K562 (cell line): Measurements from ENCODE around the gene XPA. TPM values are rescaled to one million over a fixed set of nuclear protein-coding genes. Genes with fewer than 3 reads are reported as not detected.

Source experiments
- FOXM1 ChIP-seq, 2 experiments: fragments of 450-650 bp in 1 of 2; sonication (generic) in 1 of 2; formaldehyde crosslinking in 1 of 2; IDR thresholded peaks; 2 replicates each; pipeline versions ENCODE4 v1.6.1 to v1.9.0; 2017 to 2022; ENCODE audit warnings: low read depth in 2 of 2, mild to moderate bottlenecking in 2 of 2, missing genetic modification reagents in 1 of 2, moderate library complexity in 1 of 2
- ILF3 ChIP-seq: fragments of 450-650 bp; IDR thresholded peaks from 2 replicates; pipeline ENCODE4 v1.6.1; 2018; ENCODE audit warnings: antibody characterized with exemption, mild to moderate bottlenecking, moderate library complexity, borderline replicate concordance
- NCOA4 ChIP-seq: fragments of 450-650 bp; IDR thresholded peaks from 2 replicates; pipeline ENCODE4 v1.6.1; 2018; ENCODE audit warnings: mild to moderate bottlenecking; ENCODE audit not compliant: partially characterized antibody
- PCBP1 ChIP-seq: fragments of 200-400 bp; formaldehyde crosslinking; IDR thresholded peaks from 2 replicates; pipeline ENCODE4 v1.6.1; 2018; ENCODE audit warnings: mild to moderate bottlenecking, low read depth, low read length; ENCODE audit not compliant: poor library complexity, severe bottlenecking
- PRMT5 ChIP-seq: sonication (generic); formaldehyde crosslinking; IDR thresholded peaks from 2 replicates; pipeline ENCODE4 v1.5.0; 2020; ENCODE audit warnings: missing genetic modification reagents
- ZC3H4 ChIP-seq: sonication (generic); formaldehyde crosslinking; IDR thresholded peaks from 2 replicates; pipeline ENCODE4 v1.9.0; 2021; ENCODE audit warnings: missing genetic modification reagents, borderline replicate concordance
- ZNF239 ChIP-seq: fragments of 250-450 bp; sonication (Bioruptor Pico); IDR thresholded peaks from 2 replicates; pipeline ENCODE4 v1.4.0; 2020; ENCODE audit warnings: mild to moderate bottlenecking
- ZNF445 ChIP-seq: fragments of 250-450 bp; sonication (Bioruptor Pico); IDR thresholded peaks from 2 replicates; pipeline ENCODE4 v1.4.0; 2020; ENCODE audit warnings: low read depth, mild to moderate bottlenecking, moderate library complexity
- ZNF695 ChIP-seq: fragments of 450-650 bp; formaldehyde crosslinking; IDR thresholded peaks from 2 replicates; pipeline ENCODE4 v1.4.0; 2020; ENCODE audit warnings: mild to moderate bottlenecking, moderate library complexity
- polyA plus RNA-seq, 8 experiments: library from polyadenylated mRNA; depleted of rRNA in 4 of 8; stranded (reverse) in 5 of 8; unstranded in 3 of 8; fragments of >200 nt; fragmentation: Nextera tagmentation in 2 of 8; fragmentation: Illumina TruSeq in 1 of 8; extraction: Ambion mirVana in 2 of 8; extraction: Trizol in 1 of 8; gene quantifications; 2 replicates each; pipeline versions ENCODE4 v1.2.1 to v1.2.3, GENCODE V29; 2011 to 2014; ENCODE audit warnings: inconsistent platforms in 1 of 8, missing spikeins in 1 of 8
- total RNA-seq, 7 experiments: library from RNA; depleted of rRNA in 6 of 7; stranded (reverse); fragments of >200 nt in 6 of 7; fragmentation: Illumina TruSeq in 2 of 7; extraction: Trizol in 2 of 7; gene quantifications; 2 replicates each; pipeline versions ENCODE4 v1.2.1 to v1.2.3, GENCODE V29; 2011 to 2021; ENCODE audit warnings: low replicate concordance in 1 of 7
- TF ChIP-seq, protein P1 (sequence below): fragments of 450-650 bp; formaldehyde crosslinking; IDR thresholded peaks from 2 replicates; pipeline ENCODE4 v1.4.0; 2022; ENCODE audit warnings: missing genetic modification characterization
- TF ChIP-seq, protein P2 (sequence below): sonication (generic); formaldehyde crosslinking; IDR thresholded peaks from 2 replicates; pipeline ENCODE4 v1.8.0; 2023; ENCODE audit warnings: missing genetic modification reagents, mild to moderate bottlenecking, borderline replicate concordance
- TF ChIP-seq, protein P3 (sequence below), 2 experiments: fragments of 450-650 bp in 1 of 2; sonication (generic) in 1 of 2; formaldehyde crosslinking in 1 of 2; IDR thresholded peaks in 1 of 2; conservative IDR thresholded peaks in 1 of 2; 2 replicates each; pipeline versions ENCODE4 v1.6.1 to v1.8.1; 2016 to 2023; ENCODE audit warnings: mild to moderate bottlenecking in 2 of 2, moderate library complexity in 2 of 2, inconsistent platforms in 1 of 2, missing genetic modification reagents in 1 of 2
- TF ChIP-seq, protein P4 (sequence below): sonication (generic); formaldehyde crosslinking; IDR thresholded peaks from 2 replicates; pipeline ENCODE4 v1.8.0; 2023; ENCODE audit warnings: mild to moderate bottlenecking, missing genetic modification reagents
- TF ChIP-seq, protein P5 (sequence below): fragments of 450-650 bp; formaldehyde crosslinking; IDR thresholded peaks from 2 replicates; pipeline ENCODE4 v1.4.0; 2020; ENCODE audit warnings: mild to moderate bottlenecking

The XPA gene
- total and polyA plus RNA-seq, 9 of the 15 experiments (the other 6 are each of a cell fraction or from before 2014, with no cell fraction given), result 5.1 to 18.2 (median 14.1) TPM

DNA sequence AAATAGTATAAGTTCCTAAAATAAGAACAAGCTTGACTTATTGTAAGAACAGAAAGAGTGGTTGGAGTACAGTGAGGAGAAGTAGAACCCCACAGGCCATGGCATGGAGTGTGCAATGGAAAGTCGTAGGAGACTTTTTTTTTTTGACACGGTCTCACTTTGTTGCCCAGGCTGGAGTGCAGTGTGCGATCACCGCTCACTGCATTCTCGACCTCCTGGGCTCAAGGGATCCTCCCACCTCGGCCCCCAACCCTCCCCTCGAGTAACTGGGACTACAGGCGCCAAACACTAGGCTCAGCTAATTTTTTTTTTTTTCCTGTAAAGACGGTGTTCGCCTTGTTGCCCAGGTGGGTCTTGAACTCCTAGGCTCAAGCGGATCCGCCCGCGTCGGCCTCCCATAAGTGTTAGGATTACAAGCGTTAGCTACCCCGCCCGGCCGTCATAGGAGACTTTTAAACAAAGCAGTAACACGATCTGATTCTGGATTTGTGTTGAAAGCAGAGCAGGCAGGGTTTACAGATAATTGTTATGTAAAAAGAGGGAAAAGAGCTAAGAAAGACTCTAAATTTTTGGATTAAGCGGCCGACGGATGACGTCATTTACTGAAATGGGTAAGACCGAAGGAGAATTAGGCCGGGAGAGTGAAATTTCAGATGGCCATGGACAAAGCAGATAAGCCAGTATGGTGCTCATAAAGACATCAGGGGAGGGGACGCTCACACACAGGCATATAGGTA is 64.7 kb downstream of the XPA start (continued):
- TF ChIP-seq, protein P1, sequence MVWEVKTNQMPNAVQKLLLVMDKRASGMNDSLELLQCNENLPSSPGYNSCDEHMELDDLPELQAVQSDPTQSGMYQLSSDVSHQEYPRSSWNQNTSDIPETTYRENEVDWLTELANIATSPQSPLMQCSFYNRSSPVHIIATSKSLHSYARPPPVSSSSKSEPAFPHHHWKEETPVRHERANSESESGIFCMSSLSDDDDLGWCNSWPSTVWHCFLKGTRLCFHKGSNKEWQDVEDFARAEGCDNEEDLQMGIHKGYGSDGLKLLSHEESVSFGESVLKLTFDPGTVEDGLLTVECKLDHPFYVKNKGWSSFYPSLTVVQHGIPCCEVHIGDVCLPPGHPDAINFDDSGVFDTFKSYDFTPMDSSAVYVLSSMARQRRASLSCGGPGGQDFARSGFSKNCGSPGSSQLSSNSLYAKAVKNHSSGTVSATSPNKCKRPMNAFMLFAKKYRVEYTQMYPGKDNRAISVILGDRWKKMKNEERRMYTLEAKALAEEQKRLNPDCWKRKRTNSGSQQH (CRISPR knock-in tag), result no peak
- TF ChIP-seq NCOA4 (no peak), ZNF239 (CRISPR knock-in tag) (no peak), ILF3 (no peak), PRMT5 (no peak), ZNF695 (CRISPR knock-in tag) (no peak), ZNF445 (no peak), PCBP1 (no peak), FOXM1 (IDR thresholded peaks at IDR 0.05; ENCODE audit: low read depth) (no peak), FOXM1 (CRISPR knock-in tag; IDR thresholded peaks at IDR 0.05; ENCODE audit: low read depth) (no peak), ZC3H4 (peak; percentile 76; the same call in 1 of the 2 replicates)
- TF ChIP-seq, protein P2, sequence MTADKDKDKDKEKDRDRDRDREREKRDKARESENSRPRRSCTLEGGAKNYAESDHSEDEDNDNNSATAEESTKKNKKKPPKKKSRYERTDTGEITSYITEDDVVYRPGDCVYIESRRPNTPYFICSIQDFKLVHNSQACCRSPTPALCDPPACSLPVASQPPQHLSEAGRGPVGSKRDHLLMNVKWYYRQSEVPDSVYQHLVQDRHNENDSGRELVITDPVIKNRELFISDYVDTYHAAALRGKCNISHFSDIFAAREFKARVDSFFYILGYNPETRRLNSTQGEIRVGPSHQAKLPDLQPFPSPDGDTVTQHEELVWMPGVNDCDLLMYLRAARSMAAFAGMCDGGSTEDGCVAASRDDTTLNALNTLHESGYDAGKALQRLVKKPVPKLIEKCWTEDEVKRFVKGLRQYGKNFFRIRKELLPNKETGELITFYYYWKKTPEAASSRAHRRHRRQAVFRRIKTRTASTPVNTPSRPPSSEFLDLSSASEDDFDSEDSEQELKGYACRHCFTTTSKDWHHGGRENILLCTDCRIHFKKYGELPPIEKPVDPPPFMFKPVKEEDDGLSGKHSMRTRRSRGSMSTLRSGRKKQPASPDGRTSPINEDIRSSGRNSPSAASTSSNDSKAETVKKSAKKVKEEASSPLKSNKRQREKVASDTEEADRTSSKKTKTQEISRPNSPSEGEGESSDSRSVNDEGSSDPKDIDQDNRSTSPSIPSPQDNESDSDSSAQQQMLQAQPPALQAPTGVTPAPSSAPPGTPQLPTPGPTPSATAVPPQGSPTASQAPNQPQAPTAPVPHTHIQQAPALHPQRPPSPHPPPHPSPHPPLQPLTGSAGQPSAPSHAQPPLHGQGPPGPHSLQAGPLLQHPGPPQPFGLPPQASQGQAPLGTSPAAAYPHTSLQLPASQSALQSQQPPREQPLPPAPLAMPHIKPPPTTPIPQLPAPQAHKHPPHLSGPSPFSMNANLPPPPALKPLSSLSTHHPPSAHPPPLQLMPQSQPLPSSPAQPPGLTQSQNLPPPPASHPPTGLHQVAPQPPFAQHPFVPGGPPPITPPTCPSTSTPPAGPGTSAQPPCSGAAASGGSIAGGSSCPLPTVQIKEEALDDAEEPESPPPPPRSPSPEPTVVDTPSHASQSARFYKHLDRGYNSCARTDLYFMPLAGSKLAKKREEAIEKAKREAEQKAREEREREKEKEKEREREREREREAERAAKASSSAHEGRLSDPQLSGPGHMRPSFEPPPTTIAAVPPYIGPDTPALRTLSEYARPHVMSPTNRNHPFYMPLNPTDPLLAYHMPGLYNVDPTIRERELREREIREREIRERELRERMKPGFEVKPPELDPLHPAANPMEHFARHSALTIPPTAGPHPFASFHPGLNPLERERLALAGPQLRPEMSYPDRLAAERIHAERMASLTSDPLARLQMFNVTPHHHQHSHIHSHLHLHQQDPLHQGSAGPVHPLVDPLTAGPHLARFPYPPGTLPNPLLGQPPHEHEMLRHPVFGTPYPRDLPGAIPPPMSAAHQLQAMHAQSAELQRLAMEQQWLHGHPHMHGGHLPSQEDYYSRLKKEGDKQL, result no peak
- TF ChIP-seq, protein P3, sequence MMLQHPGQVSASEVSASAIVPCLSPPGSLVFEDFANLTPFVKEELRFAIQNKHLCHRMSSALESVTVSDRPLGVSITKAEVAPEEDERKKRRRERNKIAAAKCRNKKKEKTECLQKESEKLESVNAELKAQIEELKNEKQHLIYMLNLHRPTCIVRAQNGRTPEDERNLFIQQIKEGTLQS (IDR thresholded peaks at IDR 0.05), result peak; percentile 100
- TF ChIP-seq, protein P3 (CRISPR knock-in tag; conservative IDR thresholded peaks at IDR 0.05), result peak; percentile 87
- TF ChIP-seq, protein P4, sequence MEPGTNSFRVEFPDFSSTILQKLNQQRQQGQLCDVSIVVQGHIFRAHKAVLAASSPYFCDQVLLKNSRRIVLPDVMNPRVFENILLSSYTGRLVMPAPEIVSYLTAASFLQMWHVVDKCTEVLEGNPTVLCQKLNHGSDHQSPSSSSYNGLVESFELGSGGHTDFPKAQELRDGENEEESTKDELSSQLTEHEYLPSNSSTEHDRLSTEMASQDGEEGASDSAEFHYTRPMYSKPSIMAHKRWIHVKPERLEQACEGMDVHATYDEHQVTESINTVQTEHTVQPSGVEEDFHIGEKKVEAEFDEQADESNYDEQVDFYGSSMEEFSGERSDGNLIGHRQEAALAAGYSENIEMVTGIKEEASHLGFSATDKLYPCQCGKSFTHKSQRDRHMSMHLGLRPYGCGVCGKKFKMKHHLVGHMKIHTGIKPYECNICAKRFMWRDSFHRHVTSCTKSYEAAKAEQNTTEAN (CRISPR knock-in tag), result 0 out of 2 replicates have a peak, but pooled peaks have one; percentile 5
- TF ChIP-seq, protein P5, sequence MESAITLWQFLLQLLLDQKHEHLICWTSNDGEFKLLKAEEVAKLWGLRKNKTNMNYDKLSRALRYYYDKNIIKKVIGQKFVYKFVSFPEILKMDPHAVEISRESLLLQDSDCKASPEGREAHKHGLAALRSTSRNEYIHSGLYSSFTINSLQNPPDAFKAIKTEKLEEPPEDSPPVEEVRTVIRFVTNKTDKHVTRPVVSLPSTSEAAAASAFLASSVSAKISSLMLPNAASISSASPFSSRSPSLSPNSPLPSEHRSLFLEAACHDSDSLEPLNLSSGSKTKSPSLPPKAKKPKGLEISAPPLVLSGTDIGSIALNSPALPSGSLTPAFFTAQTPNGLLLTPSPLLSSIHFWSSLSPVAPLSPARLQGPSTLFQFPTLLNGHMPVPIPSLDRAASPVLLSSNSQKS (CRISPR knock-in tag), result no peak
